ENCODE measurements around the gene ANGPTL8. TPM values are rescaled to one million over a fixed set of nuclear protein-coding genes. Genes with fewer than 3 reads are reported as not detected.

ANGPTL8 gene
- total and polyA plus RNA-seq, 9 of the 15 experiments (the other 6 are each of a cell fraction or from before 2014, with no cell fraction given), result not detected

DNA sequence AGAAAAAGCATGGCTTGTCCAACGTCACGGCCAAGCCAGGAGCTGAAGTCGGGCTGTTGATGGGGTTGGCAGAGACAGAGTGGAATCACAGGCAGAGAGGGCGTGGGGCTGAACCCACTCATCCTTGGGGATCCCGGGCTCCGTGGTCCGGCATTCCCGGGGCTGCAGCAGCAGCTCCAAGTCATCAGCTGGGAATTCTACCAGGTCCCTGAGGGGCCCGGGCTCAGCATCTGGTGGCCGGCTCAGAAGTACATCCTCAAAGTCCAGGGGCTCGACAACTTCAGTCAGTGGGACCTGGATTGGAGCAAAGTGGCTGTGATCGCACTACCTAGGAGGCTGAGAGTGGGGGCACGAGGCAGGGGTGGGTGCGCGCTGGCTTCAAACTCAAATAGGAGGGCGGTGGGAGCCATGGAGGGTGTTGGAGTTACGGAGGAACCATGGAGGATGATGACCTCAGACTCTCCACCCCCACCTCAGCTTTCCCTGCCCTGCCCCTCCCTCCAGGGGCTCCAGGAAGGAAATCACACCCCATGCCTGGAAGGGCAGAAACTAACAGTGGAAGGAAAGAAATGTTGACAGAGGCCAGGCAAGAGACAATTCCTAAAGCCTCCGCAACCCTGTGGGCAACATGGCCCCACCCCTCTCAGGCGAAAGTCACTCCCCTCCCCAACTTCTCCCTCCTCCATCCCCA is 13.4 kb downstream of the ANGPTL8 start (continued):
- TF ChIP-seq, protein P1, sequence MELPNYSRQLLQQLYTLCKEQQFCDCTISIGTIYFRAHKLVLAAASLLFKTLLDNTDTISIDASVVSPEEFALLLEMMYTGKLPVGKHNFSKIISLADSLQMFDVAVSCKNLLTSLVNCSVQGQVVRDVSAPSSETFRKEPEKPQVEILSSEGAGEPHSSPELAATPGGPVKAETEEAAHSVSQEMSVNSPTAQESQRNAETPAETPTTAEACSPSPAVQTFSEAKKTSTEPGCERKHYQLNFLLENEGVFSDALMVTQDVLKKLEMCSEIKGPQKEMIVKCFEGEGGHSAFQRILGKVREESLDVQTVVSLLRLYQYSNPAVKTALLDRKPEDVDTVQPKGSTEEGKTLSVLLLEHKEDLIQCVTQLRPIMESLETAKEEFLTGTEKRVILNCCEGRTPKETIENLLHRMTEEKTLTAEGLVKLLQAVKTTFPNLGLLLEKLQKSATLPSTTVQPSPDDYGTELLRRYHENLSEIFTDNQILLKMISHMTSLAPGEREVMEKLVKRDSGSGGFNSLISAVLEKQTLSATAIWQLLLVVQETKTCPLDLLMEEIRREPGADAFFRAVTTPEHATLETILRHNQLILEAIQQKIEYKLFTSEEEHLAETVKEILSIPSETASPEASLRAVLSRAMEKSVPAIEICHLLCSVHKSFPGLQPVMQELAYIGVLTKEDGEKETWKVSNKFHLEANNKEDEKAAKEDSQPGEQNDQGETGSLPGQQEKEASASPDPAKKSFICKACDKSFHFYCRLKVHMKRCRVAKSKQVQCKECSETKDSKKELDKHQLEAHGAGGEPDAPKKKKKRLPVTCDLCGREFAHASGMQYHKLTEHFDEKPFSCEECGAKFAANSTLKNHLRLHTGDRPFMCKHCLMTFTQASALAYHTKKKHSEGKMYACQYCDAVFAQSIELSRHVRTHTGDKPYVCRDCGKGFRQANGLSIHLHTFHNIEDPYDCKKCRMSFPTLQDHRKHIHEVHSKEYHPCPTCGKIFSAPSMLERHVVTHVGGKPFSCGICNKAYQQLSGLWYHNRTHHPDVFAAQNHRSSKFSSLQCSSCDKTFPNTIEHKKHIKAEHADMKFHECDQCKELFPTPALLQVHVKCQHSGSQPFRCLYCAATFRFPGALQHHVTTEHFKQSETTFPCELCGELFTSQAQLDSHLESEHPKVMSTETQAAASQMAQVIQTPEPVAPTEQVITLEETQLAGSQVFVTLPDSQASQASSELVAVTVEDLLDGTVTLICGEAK (IDR thresholded peaks at IDR 0.05), result no peak
- TF ChIP-seq, protein P1 (CRISPR knock-in tag; IDR thresholded peaks at IDR 0.05), result no peak

All from K562 (cell line).